ENCODE data around the gene POLR2L. TPM values are rescaled to one million over a fixed set of nuclear protein-coding genes. Genes with fewer than 3 reads are reported as not detected.

The POLR2L gene
- total RNA-seq, 4 donors from 2014 or later: 45.6 to 90.3 (median 64.7) TPM

DNA sequence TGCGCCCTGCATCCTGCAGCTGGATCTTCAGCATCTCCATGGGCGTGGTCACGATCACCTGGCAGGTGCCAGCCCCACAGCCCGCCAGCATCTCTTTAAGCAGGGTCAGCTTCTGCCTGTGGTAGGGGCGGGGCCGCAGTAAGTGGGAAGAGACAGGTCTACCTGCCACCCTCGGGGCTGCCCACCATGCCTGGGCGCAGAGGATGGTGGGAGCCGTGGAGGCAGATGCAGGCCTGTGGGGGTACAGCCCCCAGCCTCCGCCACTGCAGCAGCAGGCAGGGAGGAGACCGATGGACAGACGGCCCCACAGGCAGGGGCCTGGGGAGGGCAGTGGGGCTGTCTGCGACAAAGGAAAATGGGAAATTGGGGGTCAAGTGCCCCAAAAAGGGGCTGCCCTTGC, 49.5 kb downstream of the POLR2L start:
- no peak overlapping the region for H3K4me3 ChIP-seq
- peaks cover 4 to 30% (median 4%) of the 10 kb centered on the region in 3 donors for H3K36me3 ChIP-seq
- no peak overlapping the region for H3K27ac ChIP-seq
- peaks cover 0 to 27% (median 3%) of the 10 kb centered on the region in 4 donors for H3K27me3 ChIP-seq
- no peaks in the 10 kb centered on the region for H3K9me3 ChIP-seq
- no peak for TF ChIP-seq POLR2A (IDR thresholded peaks at IDR 0.05)
- TF ChIP-seq, protein P1, sequence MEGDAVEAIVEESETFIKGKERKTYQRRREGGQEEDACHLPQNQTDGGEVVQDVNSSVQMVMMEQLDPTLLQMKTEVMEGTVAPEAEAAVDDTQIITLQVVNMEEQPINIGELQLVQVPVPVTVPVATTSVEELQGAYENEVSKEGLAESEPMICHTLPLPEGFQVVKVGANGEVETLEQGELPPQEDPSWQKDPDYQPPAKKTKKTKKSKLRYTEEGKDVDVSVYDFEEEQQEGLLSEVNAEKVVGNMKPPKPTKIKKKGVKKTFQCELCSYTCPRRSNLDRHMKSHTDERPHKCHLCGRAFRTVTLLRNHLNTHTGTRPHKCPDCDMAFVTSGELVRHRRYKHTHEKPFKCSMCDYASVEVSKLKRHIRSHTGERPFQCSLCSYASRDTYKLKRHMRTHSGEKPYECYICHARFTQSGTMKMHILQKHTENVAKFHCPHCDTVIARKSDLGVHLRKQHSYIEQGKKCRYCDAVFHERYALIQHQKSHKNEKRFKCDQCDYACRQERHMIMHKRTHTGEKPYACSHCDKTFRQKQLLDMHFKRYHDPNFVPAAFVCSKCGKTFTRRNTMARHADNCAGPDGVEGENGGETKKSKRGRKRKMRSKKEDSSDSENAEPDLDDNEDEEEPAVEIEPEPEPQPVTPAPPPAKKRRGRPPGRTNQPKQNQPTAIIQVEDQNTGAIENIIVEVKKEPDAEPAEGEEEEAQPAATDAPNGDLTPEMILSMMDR (IDR thresholded peaks at IDR 0.05): no peak
- peaks cover 24 to 55% (median 33%) of the 10 kb centered on the region in 3 donors for H3K4me1 ChIP-seq
- WGBS, 2 donors: 98% methylated on average over 4 of the region's 13 CpGs; no CpG with 5 or more reads in 1 of the 2 donors
- DNase-seq: no peak
- intact Hi-C loops (cut with DNase I): no loop called here

DNA sequence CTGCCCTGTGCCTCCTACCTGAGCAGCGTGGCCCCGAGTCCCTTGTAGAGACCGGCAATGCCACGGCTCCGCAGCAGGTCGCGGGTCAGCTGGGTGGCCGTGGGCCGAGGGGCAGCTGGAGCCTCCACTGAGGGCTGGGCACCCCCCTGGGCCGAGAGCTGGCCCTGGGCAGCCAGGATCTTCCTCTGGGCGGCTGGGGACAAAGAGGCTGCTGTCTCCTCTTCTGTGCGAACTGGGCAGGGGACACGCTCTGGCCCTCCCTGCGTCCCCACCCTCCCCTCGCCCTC, 49.9 kb downstream of the POLR2L start:
- no peak overlapping the region for H3K4me3 ChIP-seq
- WGBS, 2 donors: no CpG with 5 or more reads among the region's 15 CpGs
- peaks cover 4 to 30% (median 4%) of the 10 kb centered on the region in 3 donors for H3K36me3 ChIP-seq
- peaks cover 0 to 31% (median 3%) of the 10 kb centered on the region in 4 donors for H3K27me3 ChIP-seq
- intact Hi-C loops (cut with DNase I): no loop called here
- DNase-seq: no peak
- H3K9me3 ChIP-seq: no peaks in the 10 kb centered on the region
- TF ChIP-seq, protein P1 (IDR thresholded peaks at IDR 0.05): no peak
- TF ChIP-seq POLR2A (IDR thresholded peaks at IDR 0.05): no peak
- H3K4me1 ChIP-seq: peaks cover 24 to 56% (median 31%) of the 10 kb centered on the region in 3 donors
- H3K27ac ChIP-seq: no peak overlapping the region

DNA sequence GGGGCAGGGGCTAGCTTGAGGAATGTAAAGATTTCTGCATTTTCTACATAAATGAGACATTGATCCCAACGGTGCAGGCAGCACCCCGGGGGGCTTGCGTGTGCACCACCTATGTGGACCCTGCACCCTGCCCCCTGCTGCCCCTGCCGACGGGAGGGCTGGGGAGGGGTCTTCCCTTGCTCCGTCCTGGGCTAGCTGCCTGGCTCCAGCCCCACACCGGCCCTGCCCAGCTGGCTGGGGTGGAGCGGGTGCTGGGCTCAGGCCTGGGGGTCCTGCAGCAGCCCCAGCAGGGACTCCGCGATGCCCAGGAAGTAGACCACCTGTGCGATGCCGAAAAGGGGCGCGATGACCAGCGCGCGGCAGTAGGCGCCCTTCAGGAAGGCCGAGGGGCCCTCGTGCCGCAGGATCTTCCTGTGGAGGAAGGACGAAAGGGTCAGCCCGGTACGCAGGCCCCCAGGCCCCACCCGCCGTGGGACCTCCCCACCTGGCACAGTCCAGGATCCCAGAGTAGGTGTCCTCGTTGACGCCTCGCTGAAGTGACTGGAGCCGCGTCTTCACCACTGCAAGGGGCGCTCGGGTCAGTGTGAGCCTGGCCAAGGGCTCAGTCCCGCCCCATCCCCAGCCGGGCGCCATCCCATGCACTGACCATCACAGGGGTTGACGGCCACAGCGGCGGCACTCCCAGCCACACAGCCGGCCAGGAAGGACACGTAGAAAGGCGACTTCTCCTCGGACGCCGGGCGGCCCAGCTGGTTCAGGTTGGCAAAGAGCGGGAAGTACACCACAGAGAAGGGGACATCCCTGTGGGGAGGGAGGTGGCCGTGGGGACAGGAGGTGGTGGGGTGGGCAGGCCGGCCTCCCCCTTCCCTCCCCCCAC, 50.4 kb downstream of the POLR2L start:
- Histone ChIP-seq H3K9me3 (no peaks in the 10 kb centered on the region), H3K27ac (no peak overlapping the region), H3K4me1 (peaks cover 22 to 50% (median 25%) of the 10 kb centered on the region in 3 donors), H3K36me3 (peaks cover 4 to 30% (median 4%) of the 10 kb centered on the region in 3 donors), H3K27me3 (peaks cover 0 to 36% (median 3%) of the 10 kb centered on the region in 4 donors), H3K4me3 (no peak overlapping the region)
- TF ChIP-seq, protein P1 (IDR thresholded peaks at IDR 0.05): no peak
- no peak for TF ChIP-seq POLR2A (IDR thresholded peaks at IDR 0.05)
- intact Hi-C loops (cut with DNase I): no loop called here
- DNase-seq: no peak
- no CpG with 5 or more reads among the region's 49 CpGs for WGBS, 2 donors

DNA sequence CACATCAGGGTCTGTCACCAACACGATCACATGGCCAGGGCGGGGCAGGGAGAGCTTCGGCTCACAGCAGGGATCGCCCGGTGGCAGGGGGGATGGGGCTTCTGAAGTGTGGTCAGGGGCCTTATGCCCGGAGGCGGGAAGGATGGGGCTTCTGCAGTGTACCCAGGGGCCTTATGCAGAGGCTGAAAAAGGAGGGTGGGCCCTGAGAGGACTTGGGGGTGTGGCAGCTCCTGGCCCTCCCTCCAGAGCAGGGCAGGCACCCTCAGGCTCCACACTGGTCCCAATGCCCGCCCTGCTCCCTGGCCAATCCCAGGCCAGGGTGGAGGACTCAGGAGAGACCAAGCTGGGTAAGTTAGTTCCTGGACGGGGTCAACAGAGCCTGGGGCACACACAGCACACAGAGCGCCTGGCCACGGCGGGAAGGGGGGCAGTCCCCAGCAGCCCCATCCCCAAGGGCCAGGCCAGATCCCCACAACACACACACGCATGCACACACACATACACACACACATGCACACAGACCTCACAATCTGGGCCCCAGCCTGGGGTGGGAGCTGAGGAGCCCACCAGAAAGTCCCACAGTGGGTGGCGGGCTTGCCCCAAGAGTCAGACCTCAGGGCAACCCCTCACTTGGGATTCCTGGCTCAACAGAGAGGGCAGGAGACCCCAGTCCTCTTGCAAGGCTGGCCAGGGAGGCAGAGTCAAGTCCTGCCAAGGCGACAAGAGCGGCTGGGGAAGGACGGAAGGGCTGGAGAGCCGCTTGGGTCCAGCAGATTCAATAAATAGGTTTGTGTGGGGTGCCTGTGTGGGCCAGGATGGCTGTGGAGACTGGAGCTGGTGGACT, 51.4 kb downstream of the POLR2L start:
- no peak for TF ChIP-seq POLR2A (IDR thresholded peaks at IDR 0.05)
- TF ChIP-seq, protein P1 (IDR thresholded peaks at IDR 0.05): no peak
- Histone ChIP-seq H3K4me1 (peaks cover 15 to 40% (median 17%) of the 10 kb centered on the region in 3 donors), H3K27me3 (peaks cover 0 to 37% (median 3%) of the 10 kb centered on the region in 4 donors), H3K9me3 (no peaks in the 10 kb centered on the region), H3K4me3 (no peak overlapping the region), H3K27ac (no peak overlapping the region), H3K36me3 (peaks cover 4 to 30% (median 4%) of the 10 kb centered on the region in 3 donors)
- WGBS, 2 donors: 41 to 70% methylated on average over 2 to 6 of the region's 18 CpGs
- intact Hi-C loops (cut with DNase I): no loop called here
- DNase-seq: no peak
